GM23248 (cell line): ENCODE results near the gene ERN1.

Experiments
- EZH2 ChIP-seq: fragments of 200-600 bp; sonication (generic); IDR thresholded peaks from 2 replicates; pipeline ENCODE4 v1.6.1; 2018; ENCODE audit warnings: antibody characterized with exemption, mild to moderate bottlenecking; ENCODE audit not compliant: insufficient read depth, poor library complexity, severe bottlenecking
- EZH2phosphoT487 ChIP-seq: fragments of 200-600 bp; sonication (generic); IDR thresholded peaks from 2 replicates; pipeline ENCODE4 v1.6.1; 2018; ENCODE audit warnings: antibody characterized with exemption, moderate library complexity, mild to moderate bottlenecking, low read depth; ENCODE audit not compliant: insufficient read depth

DNA sequence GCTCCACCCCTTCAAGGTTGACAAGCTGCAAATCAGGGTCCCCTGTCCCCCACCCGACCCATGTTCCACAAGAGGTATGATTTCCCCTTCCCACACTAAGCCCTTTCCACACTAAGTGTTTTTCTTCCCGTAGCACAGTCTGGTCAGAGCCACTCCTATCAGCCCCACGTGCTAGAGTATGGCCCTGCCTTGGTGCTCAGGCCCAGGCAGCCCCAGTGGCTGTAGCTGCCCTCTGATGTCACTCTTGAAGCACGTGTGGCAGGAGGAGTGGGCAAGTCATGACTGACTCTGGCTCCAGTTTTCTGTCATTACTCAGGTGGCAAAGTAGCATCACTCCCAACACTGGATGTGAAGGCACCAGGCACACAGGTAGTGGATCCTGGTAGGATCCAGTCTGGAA lies 35.4 kb upstream of the ERN1 start:
- TF ChIP-seq EZH2 (no peak), EZH2phosphoT487 (no peak)
